ENCODE data around the gene HS1BP3. TPM values are rescaled to one million over a fixed set of nuclear protein-coding genes. Genes with fewer than 3 reads are reported as not detected.

Gene HS1BP3
- total RNA-seq, 4 donors from 2014 or later: 30.8 to 42.7 (median 41.7) TPM

DNA sequence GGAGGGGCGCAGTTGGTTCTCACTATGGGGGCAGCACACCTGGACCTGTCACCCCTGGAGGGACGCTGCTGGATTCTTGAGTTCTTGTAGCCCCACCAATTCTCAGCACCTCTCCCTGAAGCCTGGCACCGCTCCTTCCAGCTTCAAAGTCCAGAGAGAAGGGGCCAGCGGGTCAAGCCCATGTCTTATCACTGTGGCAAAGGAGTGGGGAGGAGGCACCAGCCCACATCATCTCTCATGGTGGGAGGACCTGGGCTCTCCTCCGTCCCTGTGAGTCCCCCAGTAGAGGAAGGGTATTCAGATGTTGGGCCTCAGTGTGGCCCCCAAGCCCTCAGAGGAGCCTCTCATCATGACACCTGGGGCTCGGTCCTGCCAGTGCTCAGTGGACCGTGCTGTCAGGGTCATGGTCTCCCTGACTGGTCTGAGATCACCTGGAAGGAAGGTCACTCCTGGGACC, 67.4 kb downstream of the HS1BP3 start:
- no peak for TF ChIP-seq POLR2A (IDR thresholded peaks at IDR 0.05)
- no peak for TF ChIP-seq CTCF (IDR thresholded peaks at IDR 0.05)
- H3K4me3 ChIP-seq (replicated peaks in 1 of 3): no peak overlapping the region
- no peaks in the 10 kb centered on the region for H3K9me3 ChIP-seq
- WGBS, 2 donors: 83 to 97% methylated on average over 5 to 6 of the region's 7 CpGs
- no peaks in the 10 kb centered on the region for H3K36me3 ChIP-seq
- peak in 1 of 2 donors; percentile 31 for DNase-seq
- peaks cover 36 to 70% of the 10 kb centered on the region in 2 donors for H3K4me1 ChIP-seq
- intact Hi-C loops (cut with DNase I): no loop called here
- no peaks in the 10 kb centered on the region for H3K27me3 ChIP-seq
- H3K27ac ChIP-seq: peak overlapping the region; percentile 86 to 92 (median 91)

DNA sequence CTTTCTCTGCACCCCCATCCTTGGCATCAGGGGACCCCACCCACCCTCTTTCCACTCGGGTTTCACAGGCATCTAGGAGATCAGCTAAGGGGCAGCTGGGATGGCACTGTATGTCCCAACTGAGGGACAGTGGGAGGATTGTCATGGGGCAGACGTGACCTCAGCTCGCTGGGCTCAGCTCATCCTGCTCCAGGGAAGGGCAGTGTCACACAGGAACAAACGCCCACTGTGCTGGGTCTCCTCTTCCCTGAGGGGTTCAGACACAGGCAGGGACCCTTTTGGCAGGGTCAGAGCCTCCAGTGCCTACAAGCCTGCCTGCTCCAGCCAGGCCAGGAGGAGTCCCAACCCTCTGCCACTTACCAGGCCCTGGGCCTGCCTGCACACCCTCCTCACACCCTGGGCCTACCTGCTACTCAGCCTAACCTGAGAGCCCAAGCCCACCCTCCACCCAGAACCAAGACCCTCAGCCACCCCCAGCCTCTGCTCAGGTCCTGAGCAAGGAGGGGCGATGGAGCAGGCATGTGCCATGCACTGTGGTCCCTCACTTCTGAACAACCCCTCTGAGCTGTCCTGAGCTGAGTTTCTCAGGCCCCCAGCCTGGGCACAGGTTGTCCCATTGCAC, 68.2 kb downstream of the HS1BP3 start:
- TF ChIP-seq POLR2A (IDR thresholded peaks at IDR 0.05): no peak
- DNase-seq: no peak
- 82 to 90% methylated on average over 4 to 5 of the region's 5 CpGs for WGBS, 2 donors
- Histone ChIP-seq H3K9me3 (no peaks in the 10 kb centered on the region), H3K4me1 (peaks cover 44 to 75% of the 10 kb centered on the region in 2 donors), H3K27me3 (no peaks in the 10 kb centered on the region), H3K4me3 (replicated peaks in 1 of 3) (no peak overlapping the region), H3K27ac (peak overlapping the region; percentile 9 to 92 (median 91)), H3K36me3 (no peaks in the 10 kb centered on the region)
- intact Hi-C loops (cut with DNase I): no loop called here

DNA sequence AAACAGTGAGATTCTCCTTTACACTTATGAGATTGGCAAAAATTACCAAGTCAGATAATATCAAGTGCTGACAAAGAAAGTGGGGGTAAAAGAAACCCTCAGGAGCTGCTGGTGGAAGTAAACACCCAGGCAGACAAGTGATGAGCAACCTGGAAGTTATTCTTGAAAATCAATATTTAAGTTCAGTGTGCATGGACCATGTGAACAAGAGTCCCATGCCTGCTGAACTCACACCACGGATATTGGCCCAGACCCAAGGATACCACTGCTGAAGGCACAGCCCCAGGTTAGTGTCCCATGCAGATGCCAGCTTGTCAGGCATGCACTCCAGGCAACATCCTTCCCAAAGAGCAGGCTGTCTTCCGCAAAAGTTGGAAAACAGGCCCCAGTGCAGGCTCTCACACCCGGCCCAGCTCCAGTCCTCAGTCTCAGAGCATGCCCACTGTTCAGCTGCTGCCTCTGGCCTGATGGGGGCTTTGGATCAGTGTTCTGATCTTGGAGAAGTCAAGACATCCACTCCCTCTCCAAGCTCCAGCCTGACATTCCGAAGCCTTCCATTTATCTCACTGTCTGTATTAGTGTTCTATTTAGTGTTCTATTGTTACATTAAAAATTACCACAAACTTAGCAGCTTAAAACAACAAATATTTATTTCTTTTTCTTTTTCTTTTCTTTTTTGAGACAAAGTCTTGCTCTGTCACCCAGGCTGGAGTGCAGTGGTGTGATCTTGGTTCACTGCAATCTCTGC, 70.0 kb downstream of the HS1BP3 start:
- TF ChIP-seq CTCF (IDR thresholded peaks at IDR 0.05): no peak
- no peak for TF ChIP-seq POLR2A (IDR thresholded peaks at IDR 0.05)
- Histone ChIP-seq H3K36me3 (no peaks in the 10 kb centered on the region), H3K4me1 (peaks cover 45 to 66% of the 10 kb centered on the region in 2 donors), H3K27me3 (no peaks in the 10 kb centered on the region), H3K27ac (peak overlapping the region in 1 of 3 donors; percentile 90), H3K4me3 (replicated peaks in 1 of 3) (no peak overlapping the region), H3K9me3 (no peaks in the 10 kb centered on the region)
- intact Hi-C loops (cut with DNase I): no loop called here
- DNase-seq: peak in 1 of 2 donors; percentile 36
- 88 to 95% methylated on average over 4 of the region's 4 CpGs for WGBS, 2 donors

- Histone ChIP-seq H3K36me3 (no peaks in the 10 kb centered on the region), H3K27me3 (no peaks in the 10 kb centered on the region), H3K4me3 (replicated peaks in 1 of 3) (no peak overlapping the region), H3K9me3 (no peaks in the 10 kb centered on the region), H3K4me1 (peaks cover 39 to 56% of the 10 kb centered on the region in 2 donors), H3K27ac (peak overlapping the region; percentile 90 to 91 (median 90))
- 89 to 100% methylated on average over 1 of the region's 1 CpG for WGBS, 2 donors
- intact Hi-C loops (cut with DNase I): no loop called here
- DNase-seq: no peak
- no peak for TF ChIP-seq CTCF (IDR thresholded peaks at IDR 0.05)
- no peak for TF ChIP-seq POLR2A (IDR thresholded peaks at IDR 0.05)
These were observed 71.0 kb downstream of the HS1BP3 start for GRCh38 chr2:20579866-20580265.

GRCh38 chr2:20578895-20579825, 71.7 kb downstream of the HS1BP3 start:
- DNase-seq: peak; percentile 82 to 86

More at GRCh38 chr2:20578895-20579825, 71.7 kb downstream of the HS1BP3 start:
- intact Hi-C loops (cut with DNase I): no loop called here
- no peak for TF ChIP-seq POLR2A (IDR thresholded peaks at IDR 0.05)
- no peak for TF ChIP-seq CTCF (IDR thresholded peaks at IDR 0.05)
- Histone ChIP-seq H3K27me3 (no peaks in the 10 kb centered on the region), H3K4me1 (peaks cover 32 to 53% of the 10 kb centered on the region in 2 donors), H3K4me3 (replicated peaks in 1 of 3) (no peak overlapping the region), H3K27ac (peak overlapping the region; percentile 90 to 91 (median 90)), H3K36me3 (no peaks in the 10 kb centered on the region), H3K9me3 (no peaks in the 10 kb centered on the region)
- 23 to 45% methylated on average over 8 to 9 of the region's 15 CpGs for WGBS, 2 donors

Measured in thyroid gland (tissue), 4 donors.